NCI-H128 (cell line): ENCODE results near the gene TAF11L3.
A peak's percentile ranks its signal among the peaks of the same experiment; 100 is the strongest.
"Not testable (repeated sequence)": the region's sequence is repeated elsewhere in the genome, so short reads cannot be mapped to it uniquely, and the experiment has no call there.

ENCODE experiments used
- DNase-seq: peaks from one replicate; lab custom pipeline; 2025; ENCODE audit not compliant: unreplicated experiment; lab: John Stamatoyannopoulos, UW

The TAF11L3 gene

GRCh38 chr5:17518067-17518466, at the start of gene TAF11L3:
TSS of gene TAF11L3 (plus strand) at chr5:17518367.
- DNase-seq, result not testable (repeated sequence)

- DNase-seq, result no peak
Measured at GRCh38 chr5:17470064-17470463, 48.1 kb upstream of the TAF11L3 start.

GRCh38 chr5:17475064-17475463, 43.1 kb upstream of the TAF11L3 start:
- DNase-seq, result not testable (repeated sequence)

- no peak for DNase-seq
Measured at GRCh38 chr5:17477043-17477442, 41.1 kb upstream of the TAF11L3 start.

GRCh38 chr5:17477573-17478265, 40.4 kb upstream of the TAF11L3 start:
- peak; percentile 32 for DNase-seq

GRCh38 chr5:17481378-17481777, 36.8 kb upstream of the TAF11L3 start:
- no peak for DNase-seq

GRCh38 chr5:17482790-17483189, 35.4 kb upstream of the TAF11L3 start:
- DNase-seq, result no peak

GRCh38 chr5:17486464-17487173, 31.5 kb upstream of the TAF11L3 start:
- not testable (repeated sequence) for DNase-seq

GRCh38 chr5:17487174-17487512, 31.0 kb upstream of the TAF11L3 start:
- no peak for DNase-seq

GRCh38 chr5:17491257-17491656, 26.9 kb upstream of the TAF11L3 start:
- DNase-seq, result not testable (repeated sequence)

GRCh38 chr5:17492770-17493169, 25.4 kb upstream of the TAF11L3 start:
- DNase-seq, result no peak

GRCh38 chr5:17497446-17497845, 20.7 kb upstream of the TAF11L3 start:
- no peak for DNase-seq

- not testable (repeated sequence) for DNase-seq
Measured at GRCh38 chr5:17497931-17498330, 20.2 kb upstream of the TAF11L3 start, which contains the start of gene TAF11L2. TSS of gene TAF11L2 (plus strand) at chr5:17498231.

GRCh38 chr5:17511775-17512325, 6.3 kb upstream of the TAF11L3 start:
- no peak for DNase-seq

- not testable (repeated sequence) for DNase-seq
Measured at GRCh38 chr5:17517526-17517925, 641 bp upstream of the TAF11L3 start.

GRCh38 chr5:17519508-17519907, 1.3 kb downstream of the TAF11L3 start:
- not testable (repeated sequence) for DNase-seq

- not testable (repeated sequence) for DNase-seq
Measured at GRCh38 chr5:17521501-17521900, 3.3 kb downstream of the TAF11L3 start, which contains the start of gene TAF11L4. TSS of gene TAF11L4 (plus strand) at chr5:17521801.

GRCh38 chr5:17524935-17525334, 6.8 kb downstream of the TAF11L3 start, which contains the start of gene TAF11L5:
TSS of gene TAF11L5 (plus strand) at chr5:17525235.
- not testable (repeated sequence) for DNase-seq

- not testable (repeated sequence) for DNase-seq
Measured at GRCh38 chr5:17526504-17526903, 8.3 kb downstream of the TAF11L3 start.

- not testable (repeated sequence) for DNase-seq
Measured at GRCh38 chr5:17528369-17528768, 10.2 kb downstream of the TAF11L3 start, which contains the start of gene TAF11L6. TSS of gene TAF11L6 (plus strand) at chr5:17528669.
